ENCODE results near the gene TPPP.

Gene TPPP

GRCh38 chr5:676699-677076 is 16.5 kb downstream of the TPPP start:
- no peak for DNase-seq

DNA sequence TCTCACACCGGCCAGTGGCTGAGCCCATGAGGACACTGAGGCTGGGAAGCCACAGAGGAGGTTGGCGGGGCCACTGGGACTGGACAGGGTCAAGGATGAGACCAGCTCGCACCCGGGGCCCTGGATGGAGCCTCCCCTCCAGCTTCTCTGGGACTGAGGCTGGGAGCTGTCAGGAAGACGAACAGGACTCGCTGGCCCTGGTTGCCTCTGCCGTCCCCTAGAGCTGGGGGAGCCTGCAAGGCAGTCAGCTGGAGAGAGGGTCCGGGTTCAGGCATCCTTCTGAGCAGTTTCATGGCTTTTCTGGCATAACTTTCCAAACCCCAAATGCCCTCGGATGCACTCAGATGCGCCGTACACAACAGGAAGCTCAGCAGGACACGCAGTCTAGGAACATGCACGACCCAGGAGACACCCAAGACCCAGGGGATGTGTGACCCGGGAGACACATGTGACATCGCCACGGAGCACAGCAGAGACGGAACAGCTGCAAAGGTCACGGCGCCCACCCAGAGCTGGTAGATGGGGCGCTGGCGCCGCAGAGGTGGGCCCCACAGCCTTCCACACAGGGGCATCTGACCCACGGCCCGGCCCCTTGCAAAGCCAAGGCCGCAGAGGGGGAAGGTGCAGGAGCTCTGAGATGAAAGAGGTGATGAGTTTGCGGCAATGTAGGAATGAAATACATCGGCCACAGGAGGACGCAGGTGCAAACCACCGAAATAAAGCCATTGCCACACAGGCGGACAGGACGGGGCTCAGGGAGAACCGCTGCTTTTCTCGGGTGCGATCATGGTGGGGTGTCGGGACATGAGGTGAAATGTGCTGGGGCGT is 17.1 kb downstream of the TPPP start:
- DNase-seq, result no peak

GRCh38 chr5:675111-675870 is 17.9 kb downstream of the TPPP start:
- no peak for DNase-seq

GRCh38 chr5:674630-675011 is 18.5 kb downstream of the TPPP start:
- no peak for DNase-seq

DNA sequence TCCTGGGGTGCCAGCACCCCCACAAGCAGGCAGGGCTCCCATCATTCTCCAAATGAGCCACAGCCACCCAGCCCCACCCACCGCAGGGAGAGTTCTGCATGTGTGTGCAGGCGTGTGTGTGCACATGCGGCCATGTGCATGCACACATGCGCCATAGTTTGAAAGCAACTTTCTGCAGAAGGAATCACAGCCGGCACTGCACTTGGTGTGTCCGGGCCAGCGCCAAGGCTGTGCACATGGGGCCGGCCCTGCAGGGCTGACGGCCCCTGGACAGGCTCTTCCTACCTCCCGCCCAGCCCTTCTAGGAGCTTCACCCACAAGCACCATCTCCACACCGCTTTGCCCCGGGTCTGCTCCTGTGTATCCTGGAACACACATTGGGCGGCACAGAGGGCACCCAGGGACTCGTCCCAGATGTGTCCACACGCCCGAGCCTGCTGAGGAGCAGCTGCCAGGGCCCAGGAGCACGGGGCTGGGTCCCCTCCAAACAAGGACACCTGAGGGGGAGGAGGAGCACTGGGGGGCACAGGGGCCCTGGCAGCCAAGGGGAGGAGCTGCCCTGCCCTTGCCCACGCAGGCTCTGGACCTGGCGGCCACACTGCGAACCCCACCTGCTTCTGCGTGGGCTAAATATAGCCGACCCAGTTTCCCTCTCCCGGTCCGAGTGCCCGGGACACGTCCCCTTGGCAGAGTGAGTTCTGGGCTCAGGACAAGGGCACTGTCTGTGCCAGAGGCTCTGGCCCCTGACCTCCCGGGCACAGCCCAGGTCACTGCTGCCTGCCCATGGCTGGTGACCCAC is 19.1 kb downstream of the TPPP start:
- no peak for DNase-seq

DNA sequence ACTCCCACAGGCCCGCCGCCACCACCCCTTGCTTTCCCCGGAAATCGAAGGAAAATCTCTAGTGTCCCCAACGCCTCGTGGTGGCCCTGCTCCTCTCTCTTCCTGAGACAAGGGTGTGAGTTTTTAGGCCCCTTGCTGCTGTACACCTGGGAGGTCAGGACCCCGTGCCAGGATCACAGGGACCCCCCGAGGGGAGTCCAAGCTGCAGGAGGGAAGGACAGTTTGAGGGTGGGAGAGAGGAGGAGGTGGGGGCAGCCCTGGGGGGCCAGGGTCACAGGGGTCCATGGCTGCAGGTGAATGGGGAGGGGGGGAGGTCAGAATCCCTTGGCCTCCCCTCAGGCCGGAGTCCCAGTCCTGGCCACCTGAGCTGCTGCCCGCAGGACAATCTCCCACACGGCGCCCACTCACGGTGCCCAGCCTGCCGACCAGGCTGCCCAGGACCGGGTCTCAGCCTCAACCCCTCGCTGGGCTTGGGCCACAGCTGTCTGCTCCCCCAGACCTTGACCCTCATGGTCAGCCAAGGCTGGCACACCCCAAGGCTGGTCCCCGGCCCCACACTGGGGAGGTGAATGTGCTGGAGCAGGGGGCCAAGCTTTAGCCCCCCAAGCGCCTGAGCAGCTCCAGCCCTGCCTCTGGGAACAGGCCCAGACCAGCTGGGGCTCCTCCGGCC is 19.9 kb downstream of the TPPP start:
- no peak for DNase-seq

DNA sequence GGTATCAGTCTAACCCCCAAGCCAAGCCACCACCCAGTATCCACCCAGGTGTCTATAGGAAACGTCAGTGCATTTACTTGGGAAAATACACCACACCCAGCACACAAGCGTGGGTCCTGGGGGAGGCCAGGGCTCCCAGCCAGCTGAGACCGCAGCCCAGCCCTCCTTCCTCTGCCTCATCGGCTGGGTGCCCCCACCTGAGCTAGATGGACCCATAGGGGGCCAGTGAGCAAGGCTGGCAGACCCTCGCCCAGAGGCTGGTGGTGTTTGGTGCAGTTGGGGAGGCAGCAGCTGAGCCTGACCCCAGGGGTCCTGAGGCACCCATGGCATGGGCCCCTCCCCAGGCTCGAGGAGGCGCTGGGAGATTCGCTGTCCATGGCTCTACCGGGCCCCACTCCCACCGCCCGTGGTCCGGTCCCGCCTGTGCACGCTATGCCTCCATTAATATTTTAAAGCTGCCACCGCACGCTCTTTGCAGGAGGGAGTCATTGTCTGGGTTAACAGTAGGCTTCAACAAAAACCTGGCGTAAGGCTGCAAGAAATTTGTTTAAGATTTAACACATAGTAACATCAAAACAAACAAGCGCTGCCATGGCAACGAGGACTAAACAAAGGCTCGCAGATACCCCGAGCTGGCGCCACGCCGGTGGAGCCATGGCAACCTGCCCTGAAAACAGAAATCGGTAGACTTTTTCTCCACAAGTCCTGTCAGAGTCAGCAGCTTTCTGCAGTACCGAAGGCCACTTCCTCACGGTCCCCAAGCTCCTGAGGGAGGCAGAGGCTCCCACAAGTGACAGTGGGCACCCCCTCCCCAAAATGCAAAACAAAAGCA is 20.6 kb downstream of the TPPP start:
- DNase-seq, result peak; percentile 74

- peak; percentile 47 for DNase-seq
These were observed 21.5 kb downstream of the TPPP start for GRCh38 chr5:671459-672328.

- no peak for DNase-seq
These were observed 22.5 kb downstream of the TPPP start for GRCh38 chr5:670396-671270.

DNA sequence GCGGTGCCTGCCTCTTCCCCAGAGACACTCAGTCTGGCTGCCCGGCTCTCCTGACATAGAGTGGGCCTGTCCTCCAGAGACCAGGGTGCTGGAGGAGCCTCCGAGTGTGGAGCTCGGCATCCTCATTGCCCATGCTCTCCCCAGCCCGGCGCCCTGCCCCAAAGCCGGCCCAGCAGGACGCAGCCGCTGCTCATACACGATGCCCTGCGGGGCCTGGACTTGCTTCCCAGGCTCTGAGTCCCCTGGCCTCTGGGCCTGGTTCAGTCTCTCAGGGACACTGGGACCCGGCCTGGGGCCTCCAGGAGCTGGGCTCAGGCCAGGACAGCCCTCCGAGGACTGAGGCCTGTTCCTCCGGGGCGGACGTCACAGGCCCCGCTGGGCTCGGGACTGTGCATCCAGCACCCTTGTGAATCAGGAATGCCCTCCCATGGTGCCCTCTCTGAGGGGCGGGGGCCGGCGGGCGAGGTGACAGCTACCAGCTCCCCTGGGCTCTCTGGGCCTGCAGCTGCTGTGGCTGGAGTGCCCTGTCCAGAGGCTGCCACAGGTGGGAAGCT is 23.2 kb downstream of the TPPP start:
- DNase-seq, result no peak

GRCh38 chr5:669111-669841 is 23.9 kb downstream of the TPPP start:
- DNase-seq, result no peak

- DNase-seq, result no peak
These were observed 24.7 kb downstream of the TPPP start for GRCh38 chr5:668283-668995.

GRCh38 chr5:666816-667498 is 26.2 kb downstream of the TPPP start:
- no peak for DNase-seq

GRCh38 chr5:665956-666711 is 27.0 kb downstream of the TPPP start:
- DNase-seq, result no peak

DNA sequence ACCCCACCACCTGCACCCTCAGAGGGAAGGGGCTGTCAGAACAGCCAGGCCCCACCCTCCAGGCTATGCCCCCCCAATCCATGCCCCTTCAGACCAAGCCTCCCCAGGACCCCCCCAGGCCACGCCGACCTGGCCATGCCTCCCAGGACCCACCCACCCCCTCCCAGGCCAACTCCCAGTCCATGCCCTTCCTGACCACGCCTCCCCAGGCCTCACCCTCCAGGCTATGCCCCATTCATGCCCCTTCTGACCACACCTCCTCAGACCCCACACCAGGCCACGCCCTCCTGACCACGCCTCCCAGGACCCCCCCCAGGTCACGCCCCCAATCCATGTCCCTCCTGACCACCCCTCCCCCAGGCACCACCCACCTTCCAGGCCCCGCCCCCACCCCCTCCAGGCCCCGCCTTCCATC is 27.6 kb downstream of the TPPP start:
- no peak for DNase-seq

- no peak for DNase-seq
These were observed 28.2 kb downstream of the TPPP start for GRCh38 chr5:664994-665360.
